Activated CD4-positive, alpha-beta T cell treated with anti-CD3 and anti-CD28 coated beads, Interleukin-10, Interleukin-2, amounts not matched to agents 100 ng/mL and 50 ng/mL, durations not matched to agents 16 hours and 8 hours (primary cell): Measurements from ENCODE around the gene SNX25.
"Not testable (repeated sequence)": the region's sequence is repeated elsewhere in the genome, so short reads cannot be mapped to it uniquely, and the experiment has no call there.

Experiments
- DNase-seq: peaks from one replicate; pipeline ENCODE4 v3.0.0-alpha.2; 2020

Gene SNX25

DNA sequence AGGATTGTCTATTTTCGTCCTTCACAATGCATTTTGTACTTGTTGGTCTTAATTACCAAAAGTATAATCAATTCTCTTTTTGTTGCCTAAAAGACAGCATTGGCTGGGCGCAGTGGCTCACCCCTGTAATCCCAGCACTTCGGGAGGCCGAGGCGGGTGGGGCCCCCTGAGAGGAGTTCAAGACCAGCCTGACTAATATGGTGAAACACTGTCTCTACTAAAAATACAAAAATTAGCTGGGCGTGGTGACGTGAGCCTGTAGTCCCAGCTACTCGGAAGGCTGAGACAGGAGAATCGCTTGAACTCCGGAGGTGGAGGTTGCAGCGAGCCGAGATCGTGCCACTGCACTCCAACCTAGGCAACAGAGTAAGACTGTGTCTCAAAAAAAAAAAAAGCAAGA, 4.3 kb upstream of the SNX25 start:
- peak; percentile 45 for DNase-seq

DNA sequence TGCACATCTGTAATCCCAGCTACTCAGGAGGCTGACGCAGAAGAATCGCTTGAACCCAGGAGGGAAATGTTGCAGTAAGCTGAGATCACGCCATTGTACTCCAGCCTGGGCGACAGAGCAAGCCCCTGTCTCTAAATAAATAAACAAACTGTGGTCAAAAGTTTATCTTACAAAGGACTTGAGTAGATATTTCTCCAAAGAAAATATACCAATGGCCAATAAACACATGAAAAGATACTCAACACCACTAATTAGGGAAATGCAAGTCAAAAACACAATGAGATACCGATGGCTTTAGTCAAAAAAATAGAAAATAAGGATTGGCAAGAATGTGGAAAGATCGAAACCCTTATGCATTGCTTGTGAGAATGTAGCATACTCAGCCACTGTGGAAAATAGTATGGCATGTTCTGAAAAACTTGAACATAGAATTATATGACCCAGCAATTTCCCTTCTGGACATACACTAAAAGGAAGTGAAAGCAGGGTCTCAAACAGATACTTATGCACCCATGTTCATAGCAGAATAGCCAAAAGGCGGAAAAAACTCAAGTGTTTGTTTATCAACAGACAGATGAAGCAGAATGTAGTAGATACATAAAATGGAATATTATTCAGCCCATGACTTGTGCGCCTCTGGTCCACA, 3.6 kb upstream of the SNX25 start:
- no peak for DNase-seq

DNA sequence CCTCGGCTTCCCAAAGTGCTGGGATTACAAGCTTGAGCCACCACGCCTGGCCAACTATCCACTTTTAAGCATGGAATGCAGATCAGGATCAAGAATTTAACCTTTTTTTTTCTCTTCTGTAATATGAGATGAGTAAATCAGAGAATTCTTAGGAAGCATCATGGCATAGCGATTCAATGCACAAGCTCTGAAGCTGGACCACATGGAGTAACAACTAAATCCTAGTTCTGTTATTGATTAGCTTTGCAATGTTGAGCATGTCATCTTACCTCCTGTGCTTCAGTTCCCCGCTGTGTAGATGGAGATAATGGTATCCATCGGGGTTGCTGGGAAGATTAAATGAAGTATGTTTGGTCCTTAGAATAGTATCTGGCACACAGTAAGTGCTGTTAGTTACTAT, 1.9 kb upstream of the SNX25 start:
- DNase-seq, result no peak

DNA sequence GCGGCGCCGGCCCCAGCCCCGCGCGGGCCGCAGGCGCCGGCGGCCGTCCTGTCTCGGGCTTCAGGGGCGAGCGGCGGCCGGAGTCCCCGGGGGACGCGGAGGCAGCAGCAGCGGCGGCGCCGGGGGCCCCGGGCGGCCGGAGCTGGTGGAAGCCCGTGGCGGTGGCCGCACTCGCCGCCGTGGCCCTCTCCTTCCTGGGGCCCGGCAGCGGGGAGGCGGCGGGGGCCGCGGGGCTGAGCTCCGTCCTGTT, 379 bp downstream of the SNX25 start:
- not testable (repeated sequence) for DNase-seq

DNA sequence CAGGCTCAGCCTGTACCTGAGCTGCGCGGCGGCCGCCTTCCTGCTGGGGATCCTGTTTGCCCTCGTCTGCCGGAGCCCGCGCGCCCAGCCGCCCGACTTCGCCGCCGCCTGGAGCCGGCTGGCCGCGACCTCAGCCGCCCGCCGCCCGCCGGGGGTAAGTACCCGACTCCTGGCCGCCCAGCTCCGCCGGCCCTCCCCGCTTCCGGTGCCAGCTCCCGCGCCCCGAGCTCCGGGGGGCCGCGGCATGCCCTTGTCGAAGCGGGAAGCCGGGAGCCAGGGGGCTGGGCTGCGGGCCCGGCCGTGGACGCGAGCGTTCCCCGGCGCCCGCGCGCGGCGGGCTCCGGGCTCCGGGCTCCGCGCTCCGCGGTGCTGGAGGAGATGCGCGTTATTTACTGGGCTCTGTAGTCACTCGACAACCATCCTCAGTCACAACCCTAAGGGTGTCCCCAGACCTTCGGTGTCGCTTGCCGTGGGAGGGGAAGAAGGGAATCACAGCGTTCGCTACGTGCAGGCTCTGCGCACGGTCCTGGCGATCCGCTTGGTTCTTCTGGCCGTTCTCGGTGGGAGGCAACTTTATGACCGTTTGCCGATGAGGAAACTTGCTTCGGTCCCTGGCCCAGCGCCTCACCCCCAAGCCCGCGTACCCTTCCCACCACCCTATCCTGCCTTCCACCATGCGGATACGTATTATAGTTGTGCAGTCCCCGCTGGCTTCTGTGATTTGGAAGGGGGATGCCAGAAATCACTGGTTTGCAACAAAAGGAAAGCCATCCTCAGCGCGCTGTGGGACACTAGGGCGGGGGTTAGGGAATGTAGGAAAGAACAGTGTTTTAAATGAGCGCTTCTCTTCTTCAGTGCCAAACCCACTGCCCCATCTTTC, 944 bp downstream of the SNX25 start:
- DNase-seq, result peak; percentile 55

DNA sequence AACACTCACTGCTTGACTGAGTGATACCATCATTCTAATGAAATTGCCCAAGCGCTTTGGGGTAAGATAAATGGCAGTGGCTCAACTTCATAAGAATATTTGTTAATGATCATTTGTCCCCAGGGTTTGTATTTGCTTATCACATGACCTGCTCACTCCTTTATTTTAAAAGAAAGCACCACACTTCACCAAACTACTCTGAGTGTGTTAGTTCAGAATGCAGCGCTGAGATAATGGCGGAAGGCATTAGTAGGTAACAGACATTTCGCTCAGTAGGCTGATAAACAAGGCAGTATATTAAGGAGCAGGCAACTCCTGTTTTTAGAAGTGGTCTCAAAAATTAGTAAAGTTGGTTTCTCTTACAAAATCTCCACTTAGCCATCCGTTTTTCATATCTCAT, 1.6 kb downstream of the SNX25 start:
- DNase-seq, result no peak

DNA sequence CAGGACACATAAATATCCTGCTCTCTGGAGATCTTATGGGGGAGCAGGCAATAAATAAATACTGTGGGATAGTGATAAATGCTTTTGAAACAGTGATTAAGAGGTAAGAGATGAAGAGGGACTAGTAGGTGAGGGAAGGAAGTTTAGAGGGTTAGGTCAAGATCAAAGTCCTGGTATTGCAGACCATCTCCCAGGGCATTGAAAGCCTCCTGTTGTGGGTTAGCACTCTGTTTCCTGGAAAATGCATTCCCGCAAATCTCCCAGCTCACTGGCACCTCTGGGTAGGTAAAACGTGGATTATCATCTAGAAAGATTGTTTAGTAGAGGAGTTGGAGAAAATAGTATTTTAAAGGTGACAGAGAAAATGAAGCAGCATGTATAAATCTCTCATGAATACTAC, 2.2 kb downstream of the SNX25 start:
- no peak for DNase-seq

DNA sequence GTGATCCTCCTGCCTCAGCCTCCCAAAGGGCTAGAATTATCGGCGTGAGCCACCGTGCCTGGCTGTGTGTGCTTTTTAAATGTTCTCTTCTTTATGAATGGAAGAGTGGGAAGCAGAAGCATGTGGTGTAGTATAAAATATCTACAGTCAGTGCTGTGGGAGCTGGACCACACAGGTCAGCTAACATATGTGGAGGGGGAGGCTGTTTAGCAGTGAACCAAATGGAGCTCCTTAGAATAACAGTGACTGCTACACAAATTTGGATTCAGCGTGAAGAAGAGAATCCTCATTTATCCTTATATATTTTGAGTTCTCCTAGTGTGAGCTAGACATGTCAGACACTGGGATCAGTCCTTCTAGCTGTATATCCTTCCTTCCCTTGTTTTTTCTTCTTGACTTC, 3.2 kb downstream of the SNX25 start:
- DNase-seq, result no peak

DNA sequence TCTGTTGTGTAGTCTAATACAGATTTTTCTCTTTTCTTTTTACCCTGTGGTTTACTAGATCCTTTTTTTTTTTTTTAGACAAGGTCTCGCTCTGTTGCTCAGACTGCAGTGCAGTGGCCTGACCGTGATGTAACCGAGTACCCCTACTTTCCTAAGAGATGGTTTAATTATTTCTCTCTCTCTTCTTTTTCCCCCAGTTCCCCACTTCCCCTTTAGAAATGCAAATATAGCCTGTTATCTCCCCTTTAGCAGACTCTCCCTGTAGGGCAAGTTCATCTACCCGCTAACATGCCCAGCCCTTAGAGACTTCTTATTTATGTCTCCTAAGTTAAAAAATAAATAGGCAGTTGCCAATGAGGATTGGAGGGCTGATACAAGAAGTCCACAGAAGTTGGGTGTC, 4.5 kb downstream of the SNX25 start:
- no peak for DNase-seq

DNA sequence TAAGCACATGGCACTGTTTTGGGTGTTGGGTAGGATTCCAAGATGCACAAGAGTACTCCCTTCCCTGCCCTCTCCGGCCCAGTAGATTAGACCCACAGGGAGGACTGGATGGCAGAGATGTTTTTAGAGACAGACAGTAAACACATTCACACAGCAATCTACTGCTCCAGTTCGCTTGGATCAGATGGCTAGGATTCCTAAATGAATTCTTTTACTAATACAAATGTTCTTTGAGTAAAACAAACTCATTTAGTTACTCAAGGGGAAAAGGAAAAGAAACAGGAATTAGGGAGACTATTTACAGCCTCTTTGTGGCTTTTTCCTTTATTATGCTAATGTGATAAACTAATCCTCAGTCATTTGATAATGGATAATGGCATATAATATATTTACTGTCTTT, 5.9 kb downstream of the SNX25 start:
- no peak for DNase-seq

DNA sequence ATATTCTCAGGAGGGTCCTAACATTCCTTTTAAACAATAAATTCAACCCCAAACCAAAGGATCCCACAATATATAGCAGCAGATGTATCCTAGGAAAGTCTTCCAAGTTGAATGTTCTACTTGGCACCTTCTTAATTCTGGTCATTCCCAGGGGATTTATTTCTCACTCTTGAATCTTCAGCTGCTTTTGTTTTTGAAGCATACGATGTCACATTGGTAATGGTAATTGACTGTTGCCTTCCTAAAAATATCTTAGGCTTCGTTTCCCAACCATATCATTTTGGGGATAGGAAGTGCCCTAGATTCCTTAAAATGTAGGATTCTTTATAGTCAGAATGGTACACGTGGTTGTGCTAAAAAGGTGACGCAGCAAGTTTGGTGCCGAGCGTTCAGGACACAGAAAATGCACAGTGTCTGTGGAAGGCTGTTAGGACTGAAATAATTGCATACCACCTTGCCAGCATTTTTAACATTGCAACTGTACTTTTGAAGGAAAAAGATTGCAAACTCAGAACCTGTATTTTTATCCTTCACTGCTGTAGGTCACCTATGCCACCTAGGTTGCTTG, 8.1 kb downstream of the SNX25 start:
- no peak for DNase-seq

DNA sequence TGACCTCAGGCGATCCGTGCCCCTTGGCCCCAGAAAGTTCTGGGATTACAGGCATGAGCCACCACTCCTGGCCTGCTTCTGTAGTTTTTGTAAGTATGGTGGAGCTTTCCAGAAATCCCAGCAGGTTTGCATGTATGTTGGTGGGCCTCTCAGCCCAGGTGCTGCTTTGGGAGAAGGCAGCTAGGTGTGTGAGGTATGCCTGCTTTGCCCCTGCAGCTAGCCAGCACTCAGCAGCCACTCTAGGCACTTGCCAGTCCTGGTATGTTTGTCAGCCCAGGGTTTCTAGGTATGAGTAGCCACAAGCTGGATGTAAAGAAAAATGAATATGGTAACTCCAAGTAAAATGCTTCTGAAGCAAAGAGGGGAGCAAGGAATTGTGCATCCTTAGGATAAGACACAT, 8.9 kb downstream of the SNX25 start:
- DNase-seq, result no peak

DNA sequence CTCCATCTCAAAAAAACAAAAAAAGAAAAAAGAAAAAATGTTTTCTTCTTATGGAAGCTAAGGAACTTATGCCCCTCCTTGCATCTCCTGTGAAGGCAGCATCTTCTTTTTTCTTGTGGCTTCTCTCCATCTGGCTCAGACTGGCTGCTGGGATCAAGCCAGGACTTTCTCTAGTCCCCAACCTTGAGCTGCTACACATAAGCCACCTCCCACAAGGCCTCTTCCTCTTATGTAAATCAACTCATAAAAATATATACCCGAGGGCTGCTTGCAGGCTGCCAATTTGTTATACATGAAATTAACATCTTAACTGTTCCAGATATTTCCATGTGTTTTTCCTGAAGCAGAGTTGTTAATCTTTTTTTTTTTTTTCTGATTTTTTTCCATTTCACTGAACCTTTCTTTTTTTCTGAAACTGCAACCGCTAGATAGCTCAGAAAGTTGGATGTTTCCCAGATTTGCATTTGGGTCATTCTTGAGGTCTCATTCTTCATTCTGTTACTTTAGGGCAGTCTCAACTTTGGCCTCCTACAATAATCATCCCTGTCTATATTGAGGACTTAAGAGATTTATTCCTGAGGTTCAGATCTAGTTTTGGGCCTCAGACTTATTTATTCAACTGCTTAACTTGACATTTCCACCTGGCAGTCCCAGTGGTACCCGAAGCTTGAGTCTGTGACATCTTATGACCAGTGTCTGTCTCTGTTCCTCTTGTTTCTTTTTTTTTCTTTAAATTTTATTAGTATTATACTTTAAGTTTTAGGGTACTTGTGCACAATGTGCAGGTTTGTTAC, 10.3 kb downstream of the SNX25 start:
- DNase-seq, result no peak

DNA sequence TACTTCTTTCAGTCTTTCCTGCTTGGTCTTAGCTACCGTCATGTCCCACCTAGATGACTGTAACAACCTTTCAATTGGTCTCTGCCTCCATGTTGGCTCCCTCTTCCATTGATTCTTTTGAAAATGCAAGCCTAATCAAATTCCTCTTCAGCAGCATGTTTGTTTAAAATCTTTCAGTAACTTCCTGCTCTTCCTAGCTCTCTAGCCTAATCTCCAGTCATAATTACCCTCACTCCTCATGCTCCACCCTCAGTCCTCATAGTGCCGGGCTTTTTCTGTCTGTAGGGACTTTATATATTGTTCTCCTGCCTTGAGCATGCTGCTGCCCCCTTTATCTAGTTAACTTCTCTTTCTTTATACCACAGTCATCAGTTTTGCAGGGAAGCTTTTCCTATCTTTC, 12.1 kb downstream of the SNX25 start:
- no peak for DNase-seq

DNA sequence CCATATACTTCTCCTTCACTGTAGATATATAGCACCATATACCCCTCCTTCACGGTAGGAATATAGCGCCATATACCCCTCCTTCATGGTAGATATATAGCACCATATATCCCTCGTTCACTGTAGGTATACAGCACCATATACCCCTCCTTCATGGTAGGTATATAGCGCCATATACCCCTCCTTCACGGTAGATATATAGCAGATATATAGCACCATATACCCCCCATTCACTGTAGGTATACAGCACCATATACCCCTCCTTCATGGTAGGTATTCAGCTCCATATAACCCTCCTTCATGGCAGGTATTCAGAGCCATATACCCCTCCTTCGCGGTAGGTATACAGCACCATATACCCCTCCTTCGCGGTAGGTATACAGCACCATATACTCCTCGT, 12.5 kb downstream of the SNX25 start:
- no peak for DNase-seq

DNA sequence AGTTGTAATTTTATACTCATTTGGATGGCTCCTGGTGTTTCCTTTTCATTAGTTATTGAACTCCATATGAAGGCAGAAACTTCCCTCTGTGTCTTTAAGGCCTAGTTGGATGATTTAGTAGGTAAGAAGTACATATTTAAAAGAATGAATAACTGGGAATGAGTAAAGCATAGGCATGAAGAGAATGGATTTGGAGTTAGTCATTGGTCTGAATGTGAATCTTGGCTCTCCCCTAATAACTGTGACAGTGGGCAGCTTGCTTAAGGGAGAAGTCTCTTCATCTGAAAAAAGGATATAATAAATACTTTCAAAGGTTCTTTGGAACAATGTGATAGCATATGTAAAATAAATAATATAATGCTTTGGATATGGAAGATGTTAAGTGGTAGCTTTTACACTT, 13.2 kb downstream of the SNX25 start:
- DNase-seq, result no peak

DNA sequence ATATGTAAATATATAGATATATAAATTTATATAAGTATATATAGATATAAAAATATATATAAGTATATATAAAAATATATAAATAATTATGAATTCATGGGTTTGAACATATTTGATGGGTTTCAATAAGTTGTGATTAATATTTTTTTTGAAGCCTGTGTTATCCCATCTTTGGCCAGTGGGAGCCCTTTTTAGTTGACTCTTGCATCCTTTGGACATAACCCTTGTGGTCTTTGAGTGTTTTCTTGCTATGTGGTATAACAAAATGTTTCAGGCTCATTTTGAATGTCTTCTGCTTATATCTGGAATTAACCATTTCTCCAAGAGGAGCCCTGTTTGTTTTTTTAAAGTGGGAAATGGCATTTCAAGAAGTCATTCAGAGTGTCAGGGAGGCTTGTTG, 15.2 kb downstream of the SNX25 start:
- no peak for DNase-seq

DNA sequence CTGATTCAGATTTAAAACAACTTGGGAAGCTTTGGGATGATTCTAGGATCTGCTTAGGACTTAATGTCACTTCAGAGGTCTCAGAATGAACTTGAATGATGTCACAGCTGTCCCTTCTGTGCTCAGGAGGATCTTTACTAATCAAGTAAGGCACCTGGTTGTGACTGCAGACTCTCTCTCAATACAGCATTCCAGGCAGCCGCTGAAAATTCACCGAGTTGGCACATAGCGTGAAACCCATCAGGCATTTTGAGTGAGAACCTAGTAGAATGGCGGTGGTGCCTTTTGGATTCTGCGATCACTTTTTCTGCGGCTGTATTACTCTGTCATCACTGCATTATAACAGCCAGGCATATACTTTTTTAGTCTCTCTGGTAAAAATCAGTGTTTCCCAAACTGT, 16.5 kb downstream of the SNX25 start:
- no peak for DNase-seq

DNA sequence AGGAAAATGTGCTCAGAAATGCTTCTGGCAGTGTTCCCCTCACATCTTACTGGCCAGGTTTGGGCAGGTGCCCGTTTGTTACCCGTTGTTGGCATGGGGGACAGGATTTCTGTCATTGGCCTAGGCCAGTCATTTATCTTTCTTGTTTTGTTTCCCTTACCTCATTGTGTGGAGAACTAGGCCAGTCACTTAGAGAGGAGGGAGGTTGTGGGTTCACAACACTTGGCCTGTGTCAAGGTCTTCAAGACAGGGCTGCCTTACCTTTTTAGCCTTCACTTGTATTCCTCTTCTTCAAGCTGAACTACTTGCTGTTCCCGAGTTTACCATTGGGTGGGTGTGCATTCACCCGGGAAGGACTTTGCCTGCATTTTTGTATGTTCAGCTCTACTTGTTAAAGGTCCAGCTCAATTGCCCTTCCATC, 17.7 kb downstream of the SNX25 start:
- DNase-seq, result no peak

DNA sequence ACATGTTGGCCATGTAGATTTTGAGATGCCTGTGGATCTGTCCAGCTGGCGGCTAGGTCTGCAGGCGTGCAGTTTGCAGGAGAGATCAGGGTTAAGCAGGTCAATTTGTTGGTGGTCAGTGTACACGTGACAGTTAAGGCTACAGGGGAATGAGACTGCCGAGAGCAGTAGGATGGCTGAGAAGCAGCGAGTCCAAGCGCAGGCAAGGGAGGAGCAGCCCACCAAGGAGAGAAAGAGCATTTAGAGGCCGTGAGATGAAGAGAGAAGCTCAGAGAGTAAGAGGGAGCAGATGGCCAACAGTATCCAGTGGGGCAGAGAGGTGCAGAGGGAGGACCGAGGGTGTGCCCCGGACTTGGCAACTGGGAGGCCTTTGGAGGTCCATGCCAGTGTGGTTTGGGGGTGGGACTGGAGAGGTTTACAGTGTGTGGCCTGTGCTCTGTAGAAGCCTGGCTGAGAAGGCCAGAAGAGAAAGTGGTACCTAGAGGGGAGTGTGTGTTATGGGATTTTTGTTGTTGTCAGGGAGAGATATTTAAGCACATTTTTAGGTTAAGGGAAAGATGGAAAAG, 18.4 kb downstream of the SNX25 start:
- no peak for DNase-seq

DNA sequence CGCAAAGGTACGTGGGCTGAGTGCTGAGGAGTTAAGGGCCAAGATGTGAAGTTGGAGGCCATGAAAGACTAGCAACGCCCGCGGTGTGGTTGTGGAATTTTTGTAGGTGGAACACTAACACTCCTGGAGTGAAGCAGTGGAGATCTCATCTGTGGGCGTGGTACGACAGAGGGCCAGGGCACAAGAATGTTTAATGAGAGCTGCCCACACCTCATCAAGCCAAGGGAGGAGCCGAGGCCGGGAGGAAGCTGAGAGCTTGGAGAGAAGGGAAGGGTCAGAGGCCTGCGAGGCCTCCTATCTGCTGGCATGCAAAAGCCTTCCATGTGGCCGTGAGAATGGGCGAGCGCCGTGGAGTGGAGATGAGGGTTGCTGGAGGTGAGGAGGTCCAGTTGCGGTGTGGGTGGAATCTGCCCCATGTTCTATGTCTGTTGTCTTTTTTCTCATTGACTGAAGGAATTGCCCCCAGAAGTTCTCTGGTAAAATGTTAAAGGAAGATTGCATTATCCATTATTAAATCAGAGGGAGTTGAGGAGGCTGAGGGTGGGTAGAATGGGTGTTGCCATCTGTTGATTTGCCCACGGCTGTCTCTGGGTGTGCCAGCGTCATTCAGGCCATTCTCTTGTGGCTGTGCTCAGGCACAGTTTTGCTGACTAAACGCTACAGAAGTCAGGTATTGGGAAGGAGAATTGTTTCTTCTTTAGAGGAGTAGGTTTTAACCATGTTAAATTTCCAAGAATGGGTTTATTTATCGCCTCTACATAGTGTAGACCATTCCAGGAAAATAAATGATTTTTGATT, 19.8 kb downstream of the SNX25 start:
- no peak for DNase-seq

DNA sequence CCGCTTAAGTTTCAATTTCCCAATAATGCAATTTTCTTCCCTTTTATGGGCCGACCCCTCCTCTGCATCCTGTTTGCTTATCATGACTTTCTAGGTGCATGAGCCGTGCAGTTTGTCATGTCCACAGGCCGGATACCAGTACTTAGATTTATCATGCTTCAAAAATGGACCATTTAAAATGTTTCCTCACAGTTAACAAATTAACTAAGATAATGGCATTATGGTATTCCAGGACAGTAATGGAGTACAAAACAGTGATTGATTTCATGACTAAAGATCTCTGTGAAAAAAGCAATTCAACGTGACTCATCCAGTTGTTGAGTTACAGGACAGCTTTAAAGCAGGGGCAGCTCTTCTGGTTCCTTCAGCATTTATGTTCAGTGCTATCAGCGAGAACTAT, 23.0 kb downstream of the SNX25 start:
- no peak for DNase-seq
